ENCODE results near the gene OR1F1. TPM values are rescaled to one million over a fixed set of nuclear protein-coding genes. Genes with fewer than 3 reads are reported as not detected.

OR1F1 gene
- total and polyA plus RNA-seq, 9 of the 15 experiments (the other 6 are each of a cell fraction or from before 2014, with no cell fraction given): 0.15 to 0.61 (median 0.35) TPM; not detected in 3

GRCh38 chr16:3234857-3235561 is 47.0 kb downstream of the OR1F1 start, which contains the start of gene ZNF200 (continued):
- no peak for TF ChIP-seq GATAD2B (IDR thresholded peaks at IDR 0.05; ENCODE audit: borderline replicate concordance)
- TF ChIP-seq ZHX1 (conservative IDR thresholded peaks at IDR 0.05; ENCODE audit: low read length): no peak
- no peak for TF ChIP-seq ARID1B (IDR thresholded peaks at IDR 0.05)
- TF ChIP-seq RFX5 (IDR thresholded peaks at IDR 0.05; ENCODE audit: low read depth, low read length): peak; percentile 64; the same call in 1 of the 2 replicates
- no peak for TF ChIP-seq ZNF592 (IDR thresholded peaks at IDR 0.05)
- TF ChIP-seq ARID2 (IDR thresholded peaks at IDR 0.05): no peak
- TF ChIP-seq ZZZ3 (IDR thresholded peaks at IDR 0.05): no peak
- no peak for TF ChIP-seq KLF6 (CRISPR knock-in tag; IDR thresholded peaks at IDR 0.05; ENCODE audit: borderline replicate concordance)
- TF ChIP-seq ZBTB40 (IDR thresholded peaks at IDR 0.05): peak; percentile 98
- TF ChIP-seq ZBTB40 (CRISPR knock-in tag; IDR thresholded peaks at IDR 0.05): no peak
- no peak for TF ChIP-seq ZNF12 (CRISPR knock-in tag; IDR thresholded peaks at IDR 0.05)
